Heart left ventricle (tissue), 16 donors: ENCODE data around the gene PKNOX1. TPM values are rescaled to one million over a fixed set of nuclear protein-coding genes. Genes with fewer than 3 reads are reported as not detected.
"Not testable (repeated sequence)": the region's sequence is repeated elsewhere in the genome, so short reads cannot be mapped to it uniquely, and the experiment has no call there.

Experiments
- ATAC-seq, 4 donors: fragments of 200-7000 bp; cut with Tn5 transposase; one replicate each; pipeline ENCODE4 v1.9.1; 2020 to 2022; ENCODE audit warnings: moderate library complexity in 4 of 4, mild to moderate bottlenecking in 3 of 4, moderate number of reproducible peaks in 1 of 4
- DNase-seq, 5 donors: peaks; one replicate each; pipeline ENCODE4 v3.0.0-alpha.2; 2020
- H3K27ac ChIP-seq, 12 donors: fragments of 200-600 bp; sonication (generic) in 4 of 12; one replicate each; pipeline versions ENCODE4 v1.5.0 to v1.8.0; 2016 to 2022; ENCODE audit warnings: mild to moderate bottlenecking in 2 of 12
- H3K27me3 ChIP-seq, 9 donors: fragments of 200-600 bp; sonication (generic) in 2 of 9; one replicate each; pipeline versions ENCODE4 v1.5.1 to v1.8.0; 2016 to 2022; ENCODE audit warnings: mild to moderate bottlenecking in 3 of 9
- H3K36me3 ChIP-seq, 9 donors: fragments of 200-600 bp; sonication (generic) in 2 of 9; one replicate each; pipeline versions ENCODE4 v1.5.0 to v1.8.0; 2018 to 2022; ENCODE audit warnings: mild to moderate bottlenecking in 2 of 9
- H3K4me1 ChIP-seq, 12 donors: fragments of 200-600 bp; sonication (generic) in 4 of 12; one replicate each; pipeline versions ENCODE4 v1.5.0 to v1.8.0; 2016 to 2022; ENCODE audit warnings: mild to moderate bottlenecking in 3 of 12
- H3K4me3 ChIP-seq, 12 donors: fragments of 200-600 bp; sonication (generic) in 4 of 12; one replicate each; pipeline versions ENCODE4 v1.5.0 to v1.8.0; 2017 to 2022; ENCODE audit warnings: mild to moderate bottlenecking in 9 of 12, moderate library complexity in 4 of 12
- H3K9me3 ChIP-seq, 12 donors: fragments of 200-600 bp; sonication (generic) in 4 of 12; one replicate each; pipeline versions ENCODE4 v1.5.0 to v1.8.0; 2016 to 2022; ENCODE audit warnings: mild to moderate bottlenecking in 1 of 12
- CTCF ChIP-seq, 12 donors: fragments of 200-600 bp; sonication (generic) in 4 of 12; IDR thresholded peaks; one replicate each; pipeline versions ENCODE4 v1.5.0 to v1.8.0; 2018 to 2022; ENCODE audit warnings: antibody characterized with exemption in 12 of 12, mild to moderate bottlenecking in 5 of 12
- POLR2A ChIP-seq, 2 donors: fragments of 450-650 bp; IDR thresholded peaks; one replicate each; pipeline ENCODE4 v1.6.1; 2017; ENCODE audit warnings: antibody characterized with exemption in 2 of 2, mild to moderate bottlenecking in 2 of 2, moderate library complexity in 2 of 2
- WGBS, 4 donors: extraction: QIAGEN DNeasy Blood & Tissue Kit in 2 of 4; methylation state at CpG; one replicate each; pipeline versions ENCODE4 v1.1.5 to v1.1.7; 2013 to 2018; 5-methylcytosine and 5-hydroxymethylcytosine counted together
- intact Hi-C, 10 donors: fragments of 100-400 bp; cut with DNase I; formaldehyde crosslinking; loops; one replicate each; pipeline versions ENCODE4 v1.11.1 to v1.14.2; 2022
- polyA plus RNA-seq, 2 donors: library from polyadenylated mRNA; stranded (reverse); fragments of 200-250 nt; gene quantifications; one replicate each; pipeline ENCODE4 v1.2.3, GENCODE V29; 2013
- total RNA-seq, 9 donors: library from RNA; depleted of rRNA in 2 of 9; stranded (reverse); fragments of >200 nt in 2 of 9; fragmentation: NEBNext Ultra II Directional in 3 of 9; extraction: Animal tissue kit (Norgen Biotek cat#: 25700) in 3 of 9; gene quantifications; one replicate each; pipeline versions ENCODE4 v1.1.0 to v1.2.4, GENCODE V29; 2016 to 2023
- donor health status: ischemic (EF 13 %, LVEDD 7.1; RV severe dilation, severe dysfunction).
- donor health status: healthy with polysubstance abuse.
- donor health status: DM: no; HTN: yes; CAD: no.
- donor health status: DM: no; HTN: no; CAD: no.
- donor health status: ischemic (EF 25% LVEDD 6.9; RV normal size, moderate dysfunction).
- donor health status: ischemic (EF 25% LVEDD 5.7; RV mildly dilated, moderate dysfunction).
- donor health status: healthy.
- donor health status: DM: yes; HTN: yes; CAD: no.
- donor health status: ischemic (EF 35%, LVEDD 5.7; RV mildly dilated, moderate dysfunction).
- donor health status: nonischemic (EF 11% LVEDD 7.7; RV severe dilation, severe dysfunction).
- donor health status: DM: yes; HTN: yes; CAD: no.
- donor health status: PGD.
- donor health status: ischemic (EF 29% LVEDD 5.4; RV normal size, mild dysfunction).
- donor health status: nonischemic (EF 23%, LVEDD 6.1; RV moderate dilation, normal function).

PKNOX1 gene
- total and polyA plus RNA-seq, 11 donors, result 2.4 to 13.6 (median 7.6) TPM

- Histone ChIP-seq H3K4me3 (no peak overlapping the region), H3K4me1 (peaks cover 0 to 14% (median 2%) of the 10 kb centered on the region in 12 donors), H3K27me3 (no peaks in the 10 kb centered on the region), H3K36me3 (no peaks in the 10 kb centered on the region), H3K27ac (no peak overlapping the region), H3K9me3 (no peaks in the 10 kb centered on the region)
- TF ChIP-seq POLR2A (IDR thresholded peaks at IDR 0.05), result no peak
- TF ChIP-seq CTCF (IDR thresholded peaks at IDR 0.05), result no peak
- intact Hi-C loops, result no loop called here
- ATAC-seq, result no peak
- WGBS, 4 donors, result 78 to 87% (median 85%) methylated on average over 21 of the region's 21 CpGs
- no peak for DNase-seq
Measured at GRCh38 chr21:42937960-42938605, 36.3 kb upstream of the PKNOX1 start.

DNA sequence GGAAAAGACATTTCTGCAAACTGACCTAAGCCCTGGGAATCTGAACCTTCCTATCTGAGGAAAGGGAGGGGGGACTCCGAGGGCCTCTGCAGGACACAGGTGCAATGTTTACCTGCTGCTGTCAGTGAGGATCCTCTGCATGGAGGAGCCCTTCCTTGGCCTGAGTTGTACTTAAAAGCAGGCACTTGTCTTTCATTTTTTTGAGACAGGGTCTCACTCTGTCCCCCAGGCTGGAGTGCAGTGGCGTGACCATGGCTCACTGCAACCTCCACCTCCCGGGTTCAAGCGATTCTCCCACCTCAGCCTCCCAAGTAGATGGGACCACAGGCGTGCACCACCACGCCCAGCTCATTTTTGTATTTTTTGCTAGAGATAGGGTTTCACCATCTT is 35.8 kb upstream of the PKNOX1 start:
- intact Hi-C loops, result not testable (repeated sequence)
- 90 to 93% (median 93%) methylated on average over 6 of the region's 6 CpGs for WGBS, 4 donors

GRCh38 chr21:42939582-42940413 is 34.6 kb upstream of the PKNOX1 start:
- ATAC-seq, result peak; percentile 94 to 98 (median 97)
- DNase-seq, result peak in 4 of 5 donors; percentile 78 to 81 (median 80)
- H3K9me3 ChIP-seq, result no peaks in the 10 kb centered on the region
- H3K27ac ChIP-seq, result peak overlapping the region in 11 of 12 donors; percentile 31 to 81 (median 52)
- no peaks in the 10 kb centered on the region for H3K36me3 ChIP-seq
- 42 to 54% (median 46%) methylated on average over 16 of the region's 16 CpGs for WGBS, 4 donors
- no peak for TF ChIP-seq CTCF (IDR thresholded peaks at IDR 0.05)
- no peak for TF ChIP-seq POLR2A (IDR thresholded peaks at IDR 0.05)
- intact Hi-C loops, result no loop called here
- H3K4me3 ChIP-seq, result peak overlapping the region in 5 of 12 donors; percentile 15 to 30 (median 17)
- peaks cover 0 to 14% (median 2%) of the 10 kb centered on the region in 12 donors for H3K4me1 ChIP-seq
- no peaks in the 10 kb centered on the region for H3K27me3 ChIP-seq

More for the DNA sequence above, 35.8 kb upstream of the PKNOX1 start:
- not testable (repeated sequence) for H3K9me3 ChIP-seq, DNase-seq, H3K36me3 ChIP-seq, H3K27me3 ChIP-seq, H3K27ac ChIP-seq, H3K4me3 ChIP-seq, ATAC-seq
- H3K4me1 ChIP-seq, result peaks cover 0 to 14% (median 2%) of the 10 kb centered on the region in 12 donors

DNA sequence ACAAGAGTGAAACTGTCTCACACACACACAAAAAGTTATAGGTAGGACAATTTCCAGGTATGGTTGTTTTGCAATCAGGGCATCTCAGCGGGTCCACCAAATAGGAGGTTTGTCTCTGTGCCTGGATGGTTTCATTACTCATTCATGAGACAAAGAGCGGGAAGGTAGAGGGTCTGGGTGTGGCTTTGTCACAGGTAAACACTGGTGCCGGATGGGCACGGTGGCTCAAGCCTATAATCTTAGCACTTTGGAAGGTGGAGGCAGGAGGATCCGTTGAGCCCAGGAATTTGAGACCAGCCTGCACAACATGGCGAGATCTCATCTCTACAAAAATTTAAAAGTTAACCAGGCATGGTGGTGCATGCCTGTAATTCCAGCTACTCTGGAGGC is 32.7 kb upstream of the PKNOX1 start:
- Histone ChIP-seq H3K9me3 (no peaks in the 10 kb centered on the region), H3K4me1 (peaks cover 0 to 14% (median 2%) of the 10 kb centered on the region in 12 donors), H3K27ac (no peak overlapping the region), H3K4me3 (no peak overlapping the region), H3K27me3 (no peaks in the 10 kb centered on the region), H3K36me3 (no peaks in the 10 kb centered on the region)
- ATAC-seq (no peak), DNase-seq (no peak)
- TF ChIP-seq CTCF (IDR thresholded peaks at IDR 0.05), result no peak
- no peak for TF ChIP-seq POLR2A (IDR thresholded peaks at IDR 0.05)
- intact Hi-C loops, result loop anchor here in 1 of 10 donors (2.0 kb wide), 1 partner anchor 27 kb away; no protein-coding TSS in a partner anchor
- WGBS, 4 donors, result 94 to 98% (median 96%) methylated on average over 6 of the region's 6 CpGs
